IMR-90 (cell line): Measurements from ENCODE around the gene CCDC30. TPM values are rescaled to one million over a fixed set of nuclear protein-coding genes. Genes with fewer than 3 reads are reported as not detected.
A peak's percentile ranks its signal among the peaks of the same experiment; 100 is the strongest.
"Not testable (repeated sequence)": the region's sequence is repeated elsewhere in the genome, so short reads cannot be mapped to it uniquely, and the experiment has no call there.

Source experiments
- ATAC-seq: fragments of 200-7000 bp; cut with Tn5 transposase; 2 replicates; pipeline ENCODE4 v1.9.1; 2020; ENCODE audit warnings: low read depth, mild to moderate bottlenecking, moderate library complexity
- BruUV-seq: library from RNA; stranded (reverse); fragments of 400-500 nt; replicated peaks from 2 replicates; lab custom pipeline; 2021; lab: Mats Ljungman, UMichigan
- CTCF ChIA-PET: fragments of 300-600 bp; formaldehyde crosslinking; extraction: SDS; loops from one replicate; lab custom pipeline; 2021; ENCODE audit warnings: antibody characterized with exemption; lab: Yijun Ruan, JAX
- POLR2A ChIA-PET: fragments of 300-600 bp; sonication (Branson Sonifier 250); formaldehyde crosslinking; loops from one replicate; lab custom pipeline; 2022; ENCODE audit warnings: antibody characterized with exemption; ENCODE audit not compliant: unreplicated experiment; lab: Charles Lee
- DNase-seq: peaks from one replicate; pipeline ENCODE4 v3.0.0; 2013
- H2AFZ ChIP-seq: replicated peaks from 2 replicates; pipeline ENCODE3; 2013; ENCODE audit warnings: low read length, mild to moderate bottlenecking; ENCODE audit not compliant: poor library complexity
- H2AK5ac ChIP-seq: 2 replicates; pipeline ENCODE4 v1.6.1; 2013; ENCODE audit warnings: low read depth, low read length, inconsistent platforms
- H2AK9ac ChIP-seq: replicated peaks from 2 replicates; pipeline ENCODE3; 2013; ENCODE audit warnings: mild to moderate bottlenecking, low read depth, low read length, moderate library complexity; ENCODE audit not compliant: poor library complexity
- H2BK120ac ChIP-seq: 2 replicates; pipeline ENCODE4 v1.6.1; 2013; ENCODE audit warnings: low read depth, low read length, inconsistent platforms
- H2BK15ac ChIP-seq: 3 replicates; pipeline ENCODE4 v1.6.1; 2013; ENCODE audit warnings: low read depth, low read length, inconsistent platforms
- H2BK20ac ChIP-seq: 2 replicates; pipeline ENCODE4 v1.6.1; 2013; ENCODE audit warnings: low read depth, mild to moderate bottlenecking, inconsistent platforms, low read length, moderate library complexity
- H2BK5ac ChIP-seq: 2 replicates; pipeline ENCODE4 v1.6.1; 2013; ENCODE audit warnings: mild to moderate bottlenecking, low read depth, low read length, inconsistent platforms; ENCODE audit not compliant: poor library complexity, severe bottlenecking
- H3K14ac ChIP-seq: replicated peaks from 2 replicates; pipeline ENCODE4 v1.6.1; 2013; ENCODE audit warnings: low read depth, low read length, inconsistent platforms
- H3K18ac ChIP-seq: 2 replicates; pipeline ENCODE4 v1.6.1; 2013; ENCODE audit warnings: low read depth, low read length, control low read depth
- H3K23ac ChIP-seq: 2 replicates; pipeline ENCODE4 v1.6.1; 2013; ENCODE audit warnings: low read depth, low read length, inconsistent platforms
- H3K27ac ChIP-seq: 2 replicates; pipeline ENCODE4 v1.5.1; 2013; ENCODE audit warnings: mild to moderate bottlenecking, control low read depth, low read length; ENCODE audit not compliant: insufficient read depth
- H3K27me3 ChIP-seq: 2 replicates; pipeline ENCODE4 v1.6.1; 2013; ENCODE audit warnings: low read length; ENCODE audit not compliant: control insufficient read depth, insufficient read depth
- H3K36me3 ChIP-seq: 2 replicates; pipeline ENCODE4 v1.6.1; 2013; ENCODE audit warnings: low read length, mixed read lengths; ENCODE audit not compliant: control insufficient read depth, insufficient read depth
- H3K4ac ChIP-seq: 2 replicates; pipeline ENCODE4 v1.6.1; 2013; ENCODE audit warnings: low read depth, low read length, inconsistent platforms
- H3K4me1 ChIP-seq: 2 replicates; pipeline ENCODE4 v1.6.1; 2013; ENCODE audit warnings: low read length, mixed read lengths; ENCODE audit not compliant: control insufficient read depth, insufficient read depth
- H3K4me2 ChIP-seq: 2 replicates; pipeline ENCODE4 v1.6.1; 2013; ENCODE audit warnings: low read depth, mild to moderate bottlenecking, control low read depth, low read length, moderate library complexity
- H3K4me3 ChIP-seq: 2 replicates; pipeline ENCODE4 v1.5.1; 2013; ENCODE audit warnings: low read depth, mild to moderate bottlenecking, control low read depth, low read length, moderate library complexity; ENCODE audit not compliant: insufficient read depth
- H3K56ac ChIP-seq: 2 replicates; pipeline ENCODE4 v1.6.1; 2013; ENCODE audit warnings: low read length, inconsistent platforms; ENCODE audit not compliant: insufficient read depth; ENCODE audit errors: extremely low read depth
- H3K79me1 ChIP-seq, 2 experiments: 2 replicates each; pipeline ENCODE4 v1.6.1; 2013; ENCODE audit warnings: low read length in 2 of 2, inconsistent platforms in 1 of 2, low read depth in 1 of 2
- H3K9ac ChIP-seq: 2 replicates; pipeline ENCODE4 v1.6.1; 2013; ENCODE audit warnings: low read depth, low read length, control low read depth
- H3K9me1 ChIP-seq: 2 replicates; pipeline ENCODE4 v1.6.1; 2013; ENCODE audit warnings: low read length, inconsistent platforms; ENCODE audit not compliant: insufficient read depth
- H3K9me3 ChIP-seq: 2 replicates; pipeline ENCODE4 v1.6.1; 2013; ENCODE audit warnings: low read length; ENCODE audit not compliant: control insufficient read depth, insufficient read depth
- H4K20me1 ChIP-seq: 2 replicates; pipeline ENCODE4 v1.6.1; 2013; ENCODE audit warnings: low read length, inconsistent platforms; ENCODE audit not compliant: insufficient read depth
- H4K5ac ChIP-seq: 2 replicates; pipeline ENCODE4 v1.6.1; 2013; ENCODE audit warnings: mild to moderate bottlenecking, low read depth, low read length, control low read depth
- H4K8ac ChIP-seq, 2 experiments: 2 replicates each; pipeline ENCODE4 v1.6.1; 2013; ENCODE audit warnings: low read depth in 2 of 2, low read length in 2 of 2, control low read depth in 1 of 2, inconsistent platforms in 1 of 2
- H4K91ac ChIP-seq: 2 replicates; pipeline ENCODE4 v1.6.1; 2013; ENCODE audit warnings: low read depth, low read length, inconsistent platforms; ENCODE audit not compliant: insufficient read depth
- WGBS, 2 experiments: methylation state at CpG; one replicate each; pipeline versions ENCODE4 v1.1.5 to v1.1.7; 2013; ENCODE audit warnings: missing lambda C conversion rate in 2 of 2; ENCODE audit not compliant: insufficient read length in 1 of 2; ENCODE audit errors: extremely low coverage in 2 of 2; 5-methylcytosine and 5-hydroxymethylcytosine counted together
- dilution Hi-C: fragments of 300-500 bp; cut with HindIII; formaldehyde crosslinking; loops from one replicate; pipeline ENCODE4 v1.14.3; 2018; ENCODE audit warnings: low sequenced_read_pairs; ENCODE audit not compliant: unreplicated experiment
- in situ Hi-C: fragments of 300-500 bp; cut with MboI; formaldehyde crosslinking; loops from 3 replicates; pipeline ENCODE4 v1.14.3; 2019; ENCODE audit warnings: low sequenced_read_pairs, inconsistent platforms, mixed read lengths
- intact Hi-C: fragments of 100-400 bp; cut with micrococcal nuclease; formaldehyde crosslinking; loops from 2 replicates; pipeline ENCODE4 v1.10.0; 2022
- polyA plus RNA-seq, 3 experiments: library from polyadenylated mRNA; depleted of rRNA; stranded (reverse); fragments of >200 nt; gene quantifications; 2 replicates each; pipeline ENCODE4 v1.2.3, GENCODE V29; 2012; ENCODE audit warnings: low replicate concordance in 1 of 3
- total RNA-seq: library from RNA; depleted of rRNA; stranded (reverse); fragments of >200 nt; gene quantifications from 2 replicates; pipeline ENCODE4 v1.2.3, GENCODE V29; 2012

Gene CCDC30
- total and polyA plus RNA-seq, 2 of the 4 experiments (the other 2 are of a cell fraction): 0.14 to 0.18 TPM

DNA sequence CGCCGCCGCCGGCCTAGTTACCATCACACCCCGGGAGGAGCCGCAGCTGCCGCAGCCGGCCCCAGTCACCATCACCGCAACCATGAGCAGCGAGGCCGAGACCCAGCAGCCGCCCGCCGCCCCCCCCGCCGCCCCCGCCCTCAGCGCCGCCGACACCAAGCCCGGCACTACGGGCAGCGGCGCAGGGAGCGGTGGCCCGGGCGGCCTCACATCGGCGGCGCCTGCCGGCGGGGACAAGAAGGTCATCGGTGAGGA lies 219.3 kb downstream of the CCDC30 start:
- H2BK120ac ChIP-seq, H3K36me3 ChIP-seq, H2BK20ac ChIP-seq, H3K14ac ChIP-seq, in situ Hi-C loops, H3K4me2 ChIP-seq, H3K9me3 ChIP-seq, H3K18ac ChIP-seq, H2BK15ac ChIP-seq, H4K5ac ChIP-seq, H3K4ac ChIP-seq, H3K9me1 ChIP-seq, H4K91ac ChIP-seq, H3K56ac ChIP-seq, H4K8ac ChIP-seq, H3K27me3 ChIP-seq, H3K23ac ChIP-seq, dilution Hi-C loops, DNase-seq, BruUV-seq, H3K9ac ChIP-seq: not testable (repeated sequence)
- H3K4me3 ChIP-seq: peak overlapping the region; percentile 84
- POLR2A ChIA-PET: interaction anchor here (1.3 to 1.5 kb wide), 3 partner anchors 11 to 84 kb away, joined by 3 to 6 read pairs (median 4); no protein-coding TSS in a partner anchor
- intact Hi-C loops: loop anchor here (1.0 to 10.0 kb wide), 5 partner anchors 24 to 538 kb away; partner anchors contain the start of genes C1orf50, P3H1, PPIH and ZNF691
- peak overlapping the region; percentile 80 for H2AFZ ChIP-seq
- peak overlapping the region; percentile 69; the same call in 1 of the 2 replicates for H3K27ac ChIP-seq
- H2AK9ac ChIP-seq: peak overlapping the region; percentile 50
- peak overlapping the region; percentile 40; the same call in 1 of the 2 replicates for H2AK5ac ChIP-seq
- CTCF ChIA-PET: interaction anchor here (1.1 kb wide), 1 partner anchor 25 kb away, joined by 5 read pairs; no protein-coding TSS in a partner anchor
- H3K4me1 ChIP-seq: peaks cover 13% of the 10 kb centered on the region; the same call in 1 of the 2 replicates
- peaks cover 44% of the 10 kb centered on the region for H4K20me1 ChIP-seq
- ATAC-seq: peak; percentile 15
- H2BK5ac ChIP-seq: peak overlapping the region; percentile 59
- H3K79me1 ChIP-seq: peaks cover 12 to 23% of the 10 kb centered on the region in 2 experiments; a peak in 3 of 4 replicates
- no CpG with 5 or more reads among the region's 33 CpGs for WGBS, 2 experiments
